ENCODE results near the gene PPP1R9A.

DNA sequence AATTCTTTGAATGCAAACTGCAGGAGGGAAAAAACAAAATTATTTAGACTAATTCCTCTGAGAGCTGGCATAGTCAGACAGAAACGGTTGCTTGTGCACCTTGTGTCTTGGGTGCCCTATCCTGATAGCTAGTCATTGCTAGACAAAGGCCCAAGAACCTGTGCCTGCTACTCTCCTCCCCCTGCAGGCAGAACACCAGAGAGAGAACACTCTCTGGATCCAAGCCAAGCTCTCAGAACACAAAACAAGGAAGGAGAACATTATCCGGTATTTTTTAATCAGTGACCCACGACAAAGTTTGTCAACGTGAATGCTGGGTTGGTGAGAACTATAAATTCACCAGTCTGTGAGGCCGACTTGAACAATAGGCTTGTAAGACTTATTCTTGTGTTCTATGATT is 18.8 kb upstream of the PPP1R9A start:
- TF ChIP-seq, protein P1, sequence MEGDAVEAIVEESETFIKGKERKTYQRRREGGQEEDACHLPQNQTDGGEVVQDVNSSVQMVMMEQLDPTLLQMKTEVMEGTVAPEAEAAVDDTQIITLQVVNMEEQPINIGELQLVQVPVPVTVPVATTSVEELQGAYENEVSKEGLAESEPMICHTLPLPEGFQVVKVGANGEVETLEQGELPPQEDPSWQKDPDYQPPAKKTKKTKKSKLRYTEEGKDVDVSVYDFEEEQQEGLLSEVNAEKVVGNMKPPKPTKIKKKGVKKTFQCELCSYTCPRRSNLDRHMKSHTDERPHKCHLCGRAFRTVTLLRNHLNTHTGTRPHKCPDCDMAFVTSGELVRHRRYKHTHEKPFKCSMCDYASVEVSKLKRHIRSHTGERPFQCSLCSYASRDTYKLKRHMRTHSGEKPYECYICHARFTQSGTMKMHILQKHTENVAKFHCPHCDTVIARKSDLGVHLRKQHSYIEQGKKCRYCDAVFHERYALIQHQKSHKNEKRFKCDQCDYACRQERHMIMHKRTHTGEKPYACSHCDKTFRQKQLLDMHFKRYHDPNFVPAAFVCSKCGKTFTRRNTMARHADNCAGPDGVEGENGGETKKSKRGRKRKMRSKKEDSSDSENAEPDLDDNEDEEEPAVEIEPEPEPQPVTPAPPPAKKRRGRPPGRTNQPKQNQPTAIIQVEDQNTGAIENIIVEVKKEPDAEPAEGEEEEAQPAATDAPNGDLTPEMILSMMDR (optimal IDR thresholded peaks at IDR 0.05 in 1 of 3, IDR thresholded peaks at IDR 0.05 in 1 of 3, conservative IDR thresholded peaks at IDR 0.05 in 1 of 3; ENCODE audit: extremely low read depth in 1 of 3, insufficient read depth in 2 of 3, low read length in 3 of 3): peak in 1 of 3 experiments; percentile 9
- no peak for TF ChIP-seq EZH2 (IDR thresholded peaks at IDR 0.05; ENCODE audit: low read length)

Data from keratinocyte (primary cell).